Measurements from ENCODE around the gene TEAD4. TPM values are rescaled to one million over a fixed set of nuclear protein-coding genes. Genes with fewer than 3 reads are reported as not detected.

TEAD4 gene
- total and polyA plus RNA-seq, 11 donors = 5.7 to 59.2 (median 16.1) TPM

DNA sequence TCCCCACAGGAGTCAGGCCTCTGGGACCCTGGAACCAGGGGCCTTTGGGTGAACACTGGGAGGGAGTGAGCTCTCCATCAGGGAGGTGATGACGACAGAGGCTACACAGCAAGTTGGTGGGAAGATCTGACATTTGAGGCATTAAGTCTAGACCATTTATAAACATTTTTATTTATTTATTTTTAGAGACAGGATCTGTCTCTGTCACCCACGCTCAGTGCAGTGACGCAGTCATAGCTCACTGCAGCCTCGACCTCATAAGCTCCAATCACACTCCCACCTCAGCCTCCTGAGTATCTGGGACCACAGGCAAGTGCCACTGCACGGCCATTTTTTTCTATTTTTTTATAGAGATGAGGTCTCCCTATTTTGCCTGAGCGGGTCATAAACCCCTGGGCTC is 53.6 kb downstream of the TEAD4 start:
- no peaks in the 10 kb centered on the region for H3K9me3 ChIP-seq
- DNase-seq = no peak
- no peak overlapping the region for H3K27ac ChIP-seq
- 92 to 98% (median 93%) methylated on average over 6 of the region's 6 CpGs for WGBS, 4 donors
- H3K36me3 ChIP-seq = peaks cover 0 to 11% (median 0%) of the 10 kb centered on the region in 9 donors
- peaks cover 0 to 17% (median 4%) of the 10 kb centered on the region in 12 donors for H3K4me1 ChIP-seq
- TF ChIP-seq POLR2A (IDR thresholded peaks at IDR 0.05) (no peak), CTCF (IDR thresholded peaks at IDR 0.05) (no peak)
- no peaks in the 10 kb centered on the region for H3K27me3 ChIP-seq
- no peak for ATAC-seq
- intact Hi-C loops (cut with DNase I) = no loop called here
- H3K4me3 ChIP-seq = no peak overlapping the region

- no peaks in the 10 kb centered on the region for H3K27me3 ChIP-seq
- WGBS, 4 donors = 55 to 69% (median 66%) methylated on average over 16 of the region's 16 CpGs
- no peak overlapping the region for H3K27ac ChIP-seq
- DNase-seq = peak in 2 of 5 donors; percentile 30 to 41
- H3K36me3 ChIP-seq = peaks cover 0 to 14% (median 0%) of the 10 kb centered on the region in 9 donors
- ATAC-seq = peak; percentile 13 to 25 (median 21)
- no peak overlapping the region for H3K4me3 ChIP-seq
- H3K9me3 ChIP-seq = no peaks in the 10 kb centered on the region
- H3K4me1 ChIP-seq = peaks cover 0 to 17% (median 4%) of the 10 kb centered on the region in 12 donors
- intact Hi-C loops (cut with DNase I) = no loop called here
- no peak for TF ChIP-seq POLR2A (IDR thresholded peaks at IDR 0.05)
- TF ChIP-seq CTCF (IDR thresholded peaks at IDR 0.05) = no peak
Observed at GRCh38 chr12:3014641-3015040, 55.4 kb downstream of the TEAD4 start.

- H3K27ac ChIP-seq = no peak overlapping the region
- ATAC-seq = no peak
- intact Hi-C loops (cut with DNase I) = no loop called here
- TF ChIP-seq CTCF (IDR thresholded peaks at IDR 0.05) (no peak), POLR2A (IDR thresholded peaks at IDR 0.05) (no peak)
- 97 to 100% (median 98%) methylated on average over 11 to 12 of the region's 12 CpGs for whole genome bisulfite sequencing, 4 donors
- no peaks in the 10 kb centered on the region for H3K9me3 ChIP-seq
- peaks cover 0 to 17% (median 4%) of the 10 kb centered on the region in 12 donors for H3K4me1 ChIP-seq
- no peak overlapping the region for H3K4me3 ChIP-seq
- H3K36me3 ChIP-seq = peaks cover 0 to 14% (median 0%) of the 10 kb centered on the region in 9 donors
- peak in 1 of 5 donors; percentile 13 for DNase-seq
- no peaks in the 10 kb centered on the region for H3K27me3 ChIP-seq
Observed at GRCh38 chr12:3015356-3015755, 56.2 kb downstream of the TEAD4 start.

- Histone ChIP-seq H3K4me1 (peaks cover 0 to 17% (median 4%) of the 10 kb centered on the region in 12 donors), H3K9me3 (no peaks in the 10 kb centered on the region), H3K4me3 (no peak overlapping the region), H3K27me3 (no peaks in the 10 kb centered on the region), H3K36me3 (peaks cover 0 to 14% (median 0%) of the 10 kb centered on the region in 9 donors), H3K27ac (no peak overlapping the region)
- WGBS, 4 donors = 82 to 92% (median 87%) methylated on average over 6 to 8 of the region's 8 CpGs
- intact Hi-C loops (cut with DNase I) = no loop called here
- DNase-seq = peak in 1 of 5 donors; percentile 4
- ATAC-seq = no peak
- TF ChIP-seq CTCF (IDR thresholded peaks at IDR 0.05) (no peak), POLR2A (IDR thresholded peaks at IDR 0.05) (no peak)
Observed at GRCh38 chr12:3016191-3016590, 57.0 kb downstream of the TEAD4 start.
